Measurements from ENCODE around the gene PTGER2. TPM values are rescaled to one million over a fixed set of nuclear protein-coding genes. Genes with fewer than 3 reads are reported as not detected.

PTGER2 gene
- total and polyA plus RNA-seq, 2 of the 8 experiments (the other 6 are each of a cell fraction or from before 2014, with no cell fraction given), result 1.2 TPM

DNA sequence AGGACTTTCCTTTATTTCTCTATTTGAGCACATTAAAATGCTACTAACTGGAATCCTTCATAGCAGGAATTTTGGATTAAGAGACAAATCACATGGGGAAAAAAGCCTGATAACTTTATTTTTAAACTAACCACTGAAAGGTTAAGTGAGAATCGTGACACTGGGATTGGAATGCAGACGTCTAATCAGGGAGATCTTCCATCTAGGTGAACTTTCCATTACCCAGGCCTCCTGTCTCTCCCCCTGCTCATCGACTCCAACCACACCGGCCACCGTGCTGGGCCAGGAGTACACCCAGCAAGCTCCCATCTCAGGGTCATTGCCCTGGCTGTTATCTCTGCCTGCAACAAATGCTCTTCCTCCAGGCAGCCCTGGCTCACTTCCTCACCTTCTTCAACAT lies 19.0 kb downstream of the PTGER2 start:
- no peak overlapping the region for H2AK5ac ChIP-seq (ENCODE audit: low read depth, low read length)
- DNase-seq (ENCODE audit: low read depth in 1 of 2, low spot score in 2 of 2), result no peak
- no peak overlapping the region for H3K4me2 ChIP-seq (ENCODE audit: insufficient read depth in 1 of 2, low read depth in 2 of 2, low read length in 2 of 2)
- H3K27me3 ChIP-seq (replicated peaks in 1 of 4; ENCODE audit: control insufficient read depth in 3 of 4, extremely low read depth in 1 of 4, insufficient read depth in 3 of 4, low read length in 3 of 4), result peaks cover 0 to 1% (median 0%) of the 10 kb centered on the region in 4 experiments; a peak in 1 of 7 replicates
- no peak overlapping the region for H2BK20ac ChIP-seq (ENCODE audit: low read length)
- H3K56ac ChIP-seq (replicated peaks; ENCODE audit: insufficient read length, low read depth, low read length), result no peak overlapping the region
- no peak overlapping the region for H2BK12ac ChIP-seq (ENCODE audit: low read depth, low read length)
- H3K4me3 ChIP-seq (ENCODE audit: extremely low read depth in 1 of 4, insufficient read depth in 2 of 4, low read depth in 3 of 4, low read length in 4 of 4), result no peak overlapping the region
- H4K91ac ChIP-seq (replicated peaks; ENCODE audit: insufficient read length, low read length), result no peak overlapping the region
- H3K9ac ChIP-seq (replicated peaks in 1 of 4; ENCODE audit: extremely low read depth in 1 of 4, low read depth in 3 of 4, low read length in 3 of 4), result no peak overlapping the region
- no peaks in the 10 kb centered on the region for H3K79me2 ChIP-seq (ENCODE audit: control insufficient read depth in 1 of 2, insufficient read depth in 2 of 2, low read length in 2 of 2)
- H4K8ac ChIP-seq (ENCODE audit: extremely low read depth, insufficient read depth, low read length), result peak overlapping the region; percentile 2; the same call in 1 of the 2 replicates
- POLR2A ChIA-PET (ENCODE audit: partially characterized antibody), result no interaction called here
- H3K4me1 ChIP-seq (replicated peaks in 1 of 4; ENCODE audit: control insufficient read depth in 3 of 4, insufficient read depth in 4 of 4, low read length in 3 of 4), result peaks cover 0 to 2% (median 0%) of the 10 kb centered on the region in 4 experiments; a peak in 1 of 7 replicates
- H4K20me1 ChIP-seq (replicated peaks in 1 of 2; ENCODE audit: control insufficient read depth in 1 of 2, insufficient read depth in 2 of 2, low read length in 2 of 2), result no peaks in the 10 kb centered on the region
- no peak overlapping the region for H3K4ac ChIP-seq (replicated peaks; ENCODE audit: insufficient read length, low read depth, low read length)
- H3K18ac ChIP-seq (ENCODE audit: extremely low read depth, low read length), result no peak overlapping the region
- H3K23me2 ChIP-seq (ENCODE audit: low read depth, low read length), result no peaks in the 10 kb centered on the region
- no peak overlapping the region for H2BK120ac ChIP-seq (replicated peaks; ENCODE audit: low read depth, low read length)
- 93% methylated on average over 5 of the region's 5 CpGs; no CpG with 5 or more reads in 1 of the 2 experiments for WGBS, 2 experiments (ENCODE audit: extremely low coverage in 1 of 2, insufficient coverage in 1 of 2, insufficient read length in 1 of 2, insufficient replicate concordance in 2 of 2, low coverage in 1 of 2, low lambda C conversion rate in 2 of 2, missing lambda C conversion rate in 1 of 2)
- no peak overlapping the region for H2BK15ac ChIP-seq (ENCODE audit: low read length)
- no peaks in the 10 kb centered on the region for H3K79me1 ChIP-seq (ENCODE audit: low read depth, low read length)
- no peak overlapping the region for H2BK5ac ChIP-seq (ENCODE audit: low read depth, low read length)
- H3K23ac ChIP-seq (ENCODE audit: insufficient read length), result no peak overlapping the region
- no peak overlapping the region for H2AFZ ChIP-seq (ENCODE audit: low read length)
- H3K27ac ChIP-seq (ENCODE audit: low read depth, low read length), result no peak overlapping the region
- no peak for FAIRE-seq
- H3K36me3 ChIP-seq (ENCODE audit: control insufficient read depth in 2 of 4, insufficient read depth in 4 of 4, low read length in 3 of 4), result no peaks in the 10 kb centered on the region
- CTCF ChIA-PET (ENCODE audit: partially characterized antibody), result no interaction called here
- H3K9me3 ChIP-seq (ENCODE audit: insufficient read depth in 2 of 2, low read depth in 1 of 2, low read length in 1 of 2), result no peaks in the 10 kb centered on the region
- no peak overlapping the region for H3K14ac ChIP-seq (ENCODE audit: insufficient read length)
- H4K5ac ChIP-seq (ENCODE audit: insufficient read length, low read depth, low read length), result no peak overlapping the region
- TF ChIP-seq HDAC6 (IDR thresholded peaks at IDR 0.05; ENCODE audit: low read depth, low read length) (no peak), CBX5 (IDR thresholded peaks at IDR 0.05; ENCODE audit: low read depth, low read length) (no peak), SIN3A (conservative IDR thresholded peaks at IDR 0.05 in 1 of 2, IDR thresholded peaks at IDR 0.05 in 1 of 2; ENCODE audit: low read depth in 1 of 2, low read length in 2 of 2) (no peak), NRF1 (IDR thresholded peaks at IDR 0.05; ENCODE audit: low read depth, low read length) (no peak), TAF7 (optimal IDR thresholded peaks at IDR 0.05; ENCODE audit: borderline replicate concordance, low read depth, low read length) (no peak), EZH2 (IDR thresholded peaks at IDR 0.05; ENCODE audit: low read depth, low read length, severe bottlenecking) (no peak)
